NCI-H2196 (cell line): Measurements from ENCODE around the gene PTPRN2.

Experiments
- DNase-seq: peaks from one replicate; lab custom pipeline; 2025; ENCODE audit not compliant: unreplicated experiment; lab: John Stamatoyannopoulos, UW

The PTPRN2 gene

GRCh38 chr7:157627646-157628045, 960.0 kb downstream of the PTPRN2 start:
- no peak for DNase-seq

GRCh38 chr7:157627033-157627432, 960.6 kb downstream of the PTPRN2 start:
- DNase-seq, result no peak

DNA sequence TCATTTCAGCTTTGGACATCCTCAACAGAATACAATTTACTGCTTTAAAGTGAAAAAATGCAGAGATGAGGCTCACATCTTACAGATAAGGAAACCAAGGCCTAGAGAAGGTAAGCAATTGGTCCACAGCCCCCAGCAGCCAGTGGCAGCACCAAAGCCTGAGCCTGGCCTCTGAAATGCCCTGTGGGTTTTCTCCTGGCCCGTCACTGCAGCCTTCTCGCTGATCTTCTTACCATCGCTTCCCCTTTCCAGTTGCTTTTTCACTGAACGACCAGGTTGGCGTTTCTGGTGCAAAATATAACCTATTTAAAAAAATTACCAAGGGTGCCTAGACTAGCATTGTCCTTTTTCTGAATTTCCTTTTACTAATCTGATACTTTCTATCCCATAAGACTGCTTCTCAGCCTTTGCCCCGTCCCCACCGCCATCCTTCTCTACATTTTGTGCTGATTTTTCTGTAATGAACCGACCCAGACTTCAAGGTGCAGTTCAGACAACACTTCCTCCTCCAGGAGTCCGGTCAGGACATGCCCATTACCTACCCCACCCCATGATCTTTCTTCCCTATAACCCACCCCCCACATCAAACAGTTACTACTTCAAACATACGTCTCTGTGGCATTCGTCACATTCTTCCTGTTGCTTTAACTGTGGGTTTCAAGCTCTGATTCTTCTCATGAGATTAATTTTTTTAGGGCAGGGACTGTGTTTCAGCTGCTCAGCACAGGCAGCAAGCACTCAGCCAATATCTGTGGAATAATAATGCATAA, 961.5 kb downstream of the PTPRN2 start:
- DNase-seq, result no peak

- DNase-seq, result no peak
These were observed 964.1 kb downstream of the PTPRN2 start for GRCh38 chr7:157623556-157623955.

DNA sequence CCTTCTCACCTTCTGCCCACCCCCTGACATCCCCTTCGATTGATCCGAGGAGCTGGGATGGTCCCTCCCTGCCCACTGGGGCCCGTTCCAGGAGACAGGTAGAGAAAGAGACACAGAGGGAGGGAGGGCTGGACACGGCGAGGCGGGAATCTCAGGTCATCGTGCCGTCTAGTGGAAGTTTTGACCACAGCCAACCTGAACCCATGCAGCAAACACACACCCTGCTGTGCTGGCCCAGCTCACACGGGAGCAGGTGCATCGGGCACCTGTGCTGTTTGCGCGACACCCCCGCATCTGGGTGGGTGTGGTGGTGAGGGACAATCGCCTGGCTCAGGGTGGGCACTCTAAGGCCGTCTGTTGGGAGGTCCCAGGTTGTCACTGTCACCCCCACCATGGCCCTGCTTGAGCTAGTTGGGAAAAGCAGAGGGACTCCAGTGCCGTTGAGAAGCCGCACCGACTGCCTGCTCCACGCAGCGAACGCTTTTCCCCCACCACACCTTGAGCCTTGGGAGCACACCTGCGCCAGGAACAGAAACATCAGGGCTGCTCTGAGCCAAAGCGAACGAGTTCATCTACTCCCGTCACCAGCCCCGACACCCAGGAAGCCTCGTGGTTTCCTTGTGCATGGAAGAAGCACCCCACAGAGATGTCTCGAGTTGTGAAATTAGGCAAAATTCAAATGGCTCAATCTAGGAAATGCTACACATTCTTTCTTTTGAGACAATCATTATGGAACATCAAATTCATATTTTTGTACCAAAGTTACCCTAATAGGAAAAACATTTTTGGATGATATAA, 965.0 kb downstream of the PTPRN2 start:
- DNase-seq, result no peak

- DNase-seq, result no peak
These were observed 965.6 kb downstream of the PTPRN2 start for GRCh38 chr7:157622000-157622399.

DNA sequence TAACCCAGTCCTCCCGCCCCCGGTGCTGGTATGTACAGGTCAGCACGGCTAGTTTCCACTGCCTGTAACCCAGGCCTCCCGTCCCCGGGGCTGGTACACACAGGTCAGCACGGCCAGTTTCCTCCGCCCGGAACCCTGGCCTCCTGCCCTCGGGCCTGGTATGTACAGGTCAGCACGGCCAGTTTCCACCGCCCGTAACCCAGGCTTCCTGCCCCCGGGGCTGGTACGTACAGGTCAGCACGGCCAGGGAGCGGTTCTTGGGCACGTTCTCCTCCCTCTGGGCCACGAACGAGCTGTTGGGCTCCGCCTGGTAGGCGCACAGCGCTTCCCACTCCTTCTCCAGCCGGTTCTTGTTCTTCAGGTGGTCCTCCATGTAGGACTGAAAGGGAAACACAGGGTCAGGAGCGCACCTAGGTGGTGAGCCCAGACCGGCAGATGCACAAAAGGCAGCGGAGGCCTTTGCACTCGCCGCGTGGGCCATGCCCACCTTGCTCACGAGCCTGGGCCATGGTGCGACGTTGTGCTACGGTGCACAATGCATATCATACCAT, 966.4 kb downstream of the PTPRN2 start:
- DNase-seq, result no peak

- DNase-seq, result no peak
These were observed 967.0 kb downstream of the PTPRN2 start for GRCh38 chr7:157620616-157621015.

GRCh38 chr7:157619753-157620525, 967.7 kb downstream of the PTPRN2 start:
- no peak for DNase-seq

DNA sequence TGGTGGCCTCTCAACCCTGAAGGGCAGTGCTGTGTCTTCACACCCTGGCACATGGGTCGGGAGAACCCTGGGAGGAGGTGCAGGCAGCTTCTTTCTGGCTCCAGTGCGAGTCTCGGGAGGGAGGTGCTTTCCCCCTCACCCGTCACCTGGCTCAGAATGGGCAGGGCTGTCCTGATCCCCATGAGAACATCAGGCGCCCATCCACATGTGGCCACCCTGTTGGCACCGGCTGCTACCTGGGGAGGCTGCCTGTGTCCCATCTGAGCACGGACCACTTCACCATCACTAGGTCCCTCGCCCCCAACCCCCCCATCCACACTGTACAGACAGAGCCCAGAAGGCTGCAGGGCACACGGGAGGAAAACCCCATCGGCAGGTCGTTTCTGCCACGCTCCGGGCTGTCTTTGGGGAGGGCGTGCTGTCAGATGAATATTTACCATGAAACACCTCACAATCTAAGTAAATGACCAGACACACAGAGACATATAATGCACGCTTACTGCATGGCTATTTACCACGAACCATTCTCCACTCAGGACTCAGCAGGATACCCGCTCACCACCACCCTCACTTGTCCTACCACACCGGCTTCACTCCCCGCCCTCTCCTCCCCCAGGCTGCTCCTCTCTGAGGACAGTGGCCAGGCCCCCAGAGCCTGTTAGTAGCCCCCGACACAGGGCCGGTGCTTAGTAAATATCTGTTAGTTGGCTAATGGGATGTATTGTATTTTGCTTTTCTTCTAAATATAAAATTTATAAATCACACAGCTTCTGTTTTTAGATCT, 968.6 kb downstream of the PTPRN2 start:
- DNase-seq, result no peak

DNA sequence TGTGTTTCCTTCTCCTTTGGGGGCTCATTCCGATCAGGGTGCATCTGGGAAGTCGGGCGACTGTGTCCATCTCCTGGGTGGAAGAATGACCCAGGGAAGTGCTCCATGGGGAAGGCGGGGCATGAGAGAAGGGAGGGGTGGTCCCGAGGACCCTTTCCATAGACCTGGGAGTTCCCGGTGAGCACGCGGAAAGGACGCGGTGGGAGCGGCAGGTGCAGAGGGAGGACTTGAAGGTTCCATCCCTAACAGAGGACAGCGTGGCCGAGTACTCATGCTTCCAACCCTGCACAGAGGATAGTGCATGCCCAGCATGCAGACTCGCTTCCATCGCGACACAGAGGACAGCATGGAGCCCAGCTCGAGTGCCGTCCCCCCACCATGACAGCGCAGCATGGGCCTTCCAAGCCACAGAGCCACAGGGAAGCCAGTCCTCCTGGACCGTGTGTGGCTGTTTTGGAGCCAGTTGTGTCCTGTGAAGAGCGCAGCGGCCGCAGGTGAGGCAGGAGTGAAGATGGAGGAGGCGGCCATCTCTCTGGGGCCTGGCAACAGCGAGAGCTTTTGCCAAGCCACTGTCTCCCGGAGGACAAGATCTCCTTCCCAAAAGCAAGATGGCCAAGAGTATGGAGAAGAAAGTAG, 969.4 kb downstream of the PTPRN2 start:
- no peak for DNase-seq

DNA sequence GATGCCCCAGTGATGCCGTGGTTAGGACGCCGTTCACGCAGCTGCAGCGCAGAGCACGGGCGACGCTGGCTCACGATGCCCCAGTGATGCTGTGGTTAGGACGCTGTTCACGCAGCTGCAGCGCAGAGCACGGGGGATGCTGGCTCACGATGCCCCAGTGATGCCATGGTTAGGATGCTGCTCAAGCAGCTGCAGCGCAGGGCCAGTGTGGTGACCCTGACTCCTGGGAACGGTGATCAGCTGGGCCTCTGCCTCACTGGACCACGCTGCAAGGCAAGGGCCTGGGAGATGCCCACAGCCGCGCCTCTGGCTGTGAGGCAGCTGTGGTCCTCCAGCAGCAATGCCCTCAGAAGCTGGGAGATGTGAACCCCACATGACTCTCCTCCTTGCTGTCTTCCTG, 970.2 kb downstream of the PTPRN2 start:
- DNase-seq, result no peak

DNA sequence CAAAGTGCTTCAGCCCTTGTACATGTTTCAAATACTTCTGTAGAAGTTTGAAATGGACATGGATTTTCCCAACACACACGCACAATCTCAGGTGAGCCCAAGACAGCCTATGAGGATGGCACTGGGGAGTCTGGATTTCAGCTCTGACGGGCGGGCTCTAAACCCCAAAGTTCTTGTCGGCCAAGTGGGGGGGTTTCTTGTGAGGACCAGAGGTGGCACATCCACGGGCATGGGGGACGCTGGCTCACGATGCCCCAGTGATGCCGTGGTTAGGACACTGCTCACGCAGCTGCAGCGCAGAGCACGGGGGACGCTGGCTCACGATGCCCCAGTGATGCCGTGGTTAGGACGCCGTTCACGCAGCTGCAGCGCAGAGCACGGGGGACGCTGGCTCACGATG, 970.7 kb downstream of the PTPRN2 start:
- no peak for DNase-seq

DNA sequence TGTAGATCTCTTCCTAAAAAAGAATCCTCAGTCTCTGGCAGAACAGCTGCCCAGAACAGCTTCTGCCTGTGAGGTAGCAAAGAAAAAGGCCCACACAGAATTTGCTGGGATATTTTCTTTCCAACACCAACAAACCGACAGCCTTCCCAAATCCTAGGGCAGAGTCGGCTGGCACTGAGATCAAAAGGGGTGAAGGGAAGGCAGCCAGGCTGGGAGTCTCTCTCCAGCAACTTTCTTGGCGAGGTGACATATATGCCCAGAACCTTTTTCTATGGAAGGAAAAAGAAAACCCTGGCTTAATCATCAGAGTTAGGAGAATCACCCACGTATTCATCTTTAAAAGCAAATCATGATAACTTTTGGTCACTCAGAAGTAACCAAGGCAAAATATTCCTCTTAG, 971.2 kb downstream of the PTPRN2 start:
- DNase-seq, result no peak

DNA sequence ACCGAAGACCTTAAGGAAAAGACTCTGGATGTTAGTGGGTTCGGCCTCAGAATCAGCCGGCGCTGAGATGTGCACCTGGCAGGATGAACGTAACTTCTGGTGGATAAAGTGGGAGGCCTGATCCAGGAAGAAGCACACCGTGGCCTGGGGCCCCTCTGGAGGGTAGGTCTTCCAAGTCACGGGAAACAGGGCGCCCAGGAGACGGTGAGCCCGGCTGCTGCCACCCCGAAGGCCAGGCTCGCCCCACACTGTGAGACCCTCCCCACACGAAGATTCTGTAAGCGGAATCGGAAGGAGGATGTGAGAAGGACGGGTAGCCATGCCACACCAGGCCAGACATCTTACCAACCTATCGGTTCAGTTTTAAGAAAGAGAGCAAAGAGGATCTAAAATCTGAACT, 971.8 kb downstream of the PTPRN2 start:
- no peak for DNase-seq

DNA sequence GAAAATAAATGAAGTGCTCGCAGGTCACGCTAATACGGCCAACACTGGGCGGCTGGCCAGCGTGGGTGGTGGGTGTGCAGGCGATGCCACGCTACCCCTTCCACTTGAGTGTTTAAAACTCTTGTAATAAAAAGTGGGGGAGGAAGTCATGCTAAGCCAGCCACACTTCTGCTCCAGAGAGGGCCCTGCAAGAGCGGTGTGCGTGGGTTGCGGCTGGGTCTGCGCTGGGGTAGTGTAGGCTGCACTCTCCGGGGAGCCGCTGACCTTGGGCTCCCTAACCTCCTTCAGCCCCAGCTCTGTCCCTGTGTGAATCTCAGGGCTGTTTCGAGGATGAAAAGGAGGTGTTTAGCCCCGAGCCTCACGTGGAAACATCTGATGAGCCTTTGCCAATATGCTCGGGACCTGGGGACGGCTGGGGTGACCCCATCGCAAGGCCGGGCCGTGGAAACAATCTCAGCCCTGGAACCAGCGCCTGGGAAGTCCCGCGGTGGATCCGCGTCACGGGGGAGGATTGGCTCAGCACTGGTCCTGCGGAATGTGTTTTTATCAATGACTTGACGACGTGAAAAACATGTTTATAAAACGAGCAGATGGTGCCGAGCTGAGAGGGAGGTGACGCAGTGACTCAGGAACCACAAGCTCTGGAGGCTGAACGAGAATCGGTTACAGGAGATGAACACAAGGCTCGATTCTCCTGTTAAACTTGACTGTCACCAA, 972.4 kb downstream of the PTPRN2 start:
- no peak for DNase-seq

DNA sequence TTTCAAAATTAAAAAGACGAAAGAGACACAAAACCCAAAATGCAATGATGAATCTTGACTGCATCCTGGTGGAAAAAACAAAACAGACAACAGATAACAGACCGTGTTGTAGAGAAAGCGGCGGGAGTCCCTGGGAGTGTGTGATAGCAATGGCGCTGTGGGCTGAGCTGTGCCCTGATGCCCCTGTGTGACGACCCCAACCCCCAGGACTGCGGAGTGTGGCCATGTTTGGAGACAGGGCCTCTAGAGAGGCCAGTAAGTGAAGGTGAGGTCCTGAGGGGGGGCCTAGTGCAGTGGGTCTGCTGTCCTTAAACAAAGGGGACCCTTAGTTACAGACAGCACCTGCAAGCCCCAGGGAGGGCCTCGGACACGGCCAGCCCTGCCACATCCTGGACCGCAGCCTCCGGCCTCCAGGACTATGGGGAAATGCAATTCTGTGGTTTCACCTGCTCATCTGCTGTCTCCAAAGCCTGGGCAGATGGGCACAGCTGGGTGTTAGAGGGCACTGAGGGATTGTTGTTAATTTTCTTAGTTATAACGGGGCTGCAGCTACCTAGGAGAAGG, 973.1 kb downstream of the PTPRN2 start:
- no peak for DNase-seq

DNA sequence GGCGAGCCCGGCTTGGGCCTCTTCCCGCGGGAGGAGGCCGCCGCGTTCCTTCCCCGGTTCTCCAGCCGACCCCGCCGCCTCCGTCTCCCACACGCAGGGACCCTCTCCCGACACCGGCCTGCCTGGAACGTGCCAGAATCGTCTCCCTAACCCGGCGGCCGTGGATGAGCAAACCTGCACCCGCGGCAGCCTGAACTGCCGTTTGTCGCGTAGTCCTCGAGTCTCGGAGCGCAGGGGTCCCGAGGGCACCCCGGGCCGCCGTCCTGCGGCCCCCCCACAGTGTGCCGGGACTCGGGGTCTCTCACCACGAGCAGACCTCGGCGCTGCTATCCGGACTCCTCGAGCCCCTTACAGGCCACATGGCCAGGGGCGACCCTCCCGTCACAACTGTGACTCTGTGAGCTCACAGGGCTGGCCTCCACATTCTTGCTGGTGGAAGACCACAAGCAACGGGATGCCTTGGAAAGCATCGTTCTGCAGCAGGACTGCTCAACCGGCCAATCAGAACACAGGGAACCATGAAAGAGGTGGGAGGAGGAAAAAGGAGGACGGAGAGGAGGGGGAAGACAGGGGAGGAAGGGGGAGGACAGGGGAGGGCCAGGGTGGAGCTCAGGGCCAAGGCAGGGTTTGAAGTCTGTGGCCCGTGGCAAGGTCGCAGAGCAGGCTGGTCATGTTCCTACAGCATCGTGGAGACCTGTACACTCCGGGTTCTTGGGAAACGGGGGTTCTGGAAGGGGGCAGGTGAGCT, 973.9 kb downstream of the PTPRN2 start:
- DNase-seq, result no peak
